Lung (tissue), 12 donors: ENCODE results near the gene SSTR3. TPM values are rescaled to one million over a fixed set of nuclear protein-coding genes. Genes with fewer than 3 reads are reported as not detected.

Experiments used
- ATAC-seq: fragments of 200-7000 bp; cut with Tn5 transposase; one replicate; pipeline ENCODE4 v1.9.1; 2020; ENCODE audit warnings: moderate number of reproducible peaks; ENCODE audit not compliant: insufficient read depth, low FRiP score
- DNase-seq, 3 donors: peaks; one replicate each; pipeline ENCODE4 v3.0.0-alpha.2; 2013 to 2017
- H3K27ac ChIP-seq, 2 donors: one replicate each; pipeline ENCODE4 v1.5.1; 2013; ENCODE audit warnings: mild to moderate bottlenecking in 2 of 2, moderate library complexity in 2 of 2, control low read depth in 1 of 2, inconsistent platforms in 1 of 2, low read depth in 1 of 2, low read length in 1 of 2
- H3K27me3 ChIP-seq, 3 donors: one replicate each; pipeline ENCODE4 v1.5.1; 2013; ENCODE audit warnings: low read length in 2 of 3; ENCODE audit not compliant: control insufficient read depth in 3 of 3, insufficient read depth in 3 of 3
- H3K36me3 ChIP-seq, 4 donors: one replicate each; pipeline ENCODE4 v1.5.1; 2013; ENCODE audit warnings: low read length in 4 of 4, mild to moderate bottlenecking in 1 of 4, moderate library complexity in 1 of 4; ENCODE audit not compliant: control insufficient read depth in 4 of 4, insufficient read depth in 4 of 4
- H3K4me1 ChIP-seq, 5 donors: one replicate each; pipeline ENCODE4 v1.5.1; 2013; ENCODE audit warnings: low read length in 5 of 5, mild to moderate bottlenecking in 2 of 5, moderate library complexity in 1 of 5; ENCODE audit not compliant: control insufficient read depth in 5 of 5, insufficient read depth in 5 of 5
- H3K4me3 ChIP-seq: one replicate; pipeline ENCODE4 v1.5.1; 2013; ENCODE audit warnings: mild to moderate bottlenecking, control low read depth, moderate library complexity
- H3K9ac ChIP-seq, 2 donors: one replicate each; pipeline ENCODE4 v1.5.1; 2013; ENCODE audit warnings: low read length in 2 of 2, control low read depth in 1 of 2; ENCODE audit not compliant: insufficient read depth in 1 of 2
- H3K9me3 ChIP-seq, 4 donors: one replicate each; pipeline ENCODE4 v1.5.1; 2013; ENCODE audit warnings: low read length in 3 of 4, mild to moderate bottlenecking in 1 of 4, moderate library complexity in 1 of 4; ENCODE audit not compliant: control insufficient read depth in 4 of 4, insufficient read depth in 3 of 4
- WGBS, 2 donors: extraction: QIAGEN DNeasy Blood & Tissue Kit; methylation state at CpG; one replicate each; pipeline ENCODE4 v1.1.7; 2013; 5-methylcytosine and 5-hydroxymethylcytosine counted together
- polyA plus RNA-seq, 2 donors: library from polyadenylated mRNA; stranded (reverse); fragments of 200-250 nt; gene quantifications; one replicate each; pipeline ENCODE4 v1.2.1, GENCODE V29; 2013
- total RNA-seq, 2 donors: library from RNA; depleted of rRNA in 1 of 2; stranded (reverse); fragments of >200 nt in 1 of 2; gene quantifications; one replicate each; pipeline ENCODE4 v1.2.1, GENCODE V29; 2014 to 2021
- TF ChIP-seq, protein P1 (sequence below): IDR thresholded peaks from 2 replicates; pipeline ENCODE4 v1.5.1; 2012; ENCODE audit warnings: mild to moderate bottlenecking; ENCODE audit errors: control extremely low read depth, extremely low read depth
- donor health status: control.
- donor health status: control.
- donor health status: Bipolar disorder and iron deficiency.
- donor health status: healthy.
- donor health status: DM: yes; HTN: yes; CAD: no.

SSTR3 gene
- total and polyA plus RNA-seq, 4 donors, result 0.04 to 0.87 (median 0.10) TPM

DNA sequence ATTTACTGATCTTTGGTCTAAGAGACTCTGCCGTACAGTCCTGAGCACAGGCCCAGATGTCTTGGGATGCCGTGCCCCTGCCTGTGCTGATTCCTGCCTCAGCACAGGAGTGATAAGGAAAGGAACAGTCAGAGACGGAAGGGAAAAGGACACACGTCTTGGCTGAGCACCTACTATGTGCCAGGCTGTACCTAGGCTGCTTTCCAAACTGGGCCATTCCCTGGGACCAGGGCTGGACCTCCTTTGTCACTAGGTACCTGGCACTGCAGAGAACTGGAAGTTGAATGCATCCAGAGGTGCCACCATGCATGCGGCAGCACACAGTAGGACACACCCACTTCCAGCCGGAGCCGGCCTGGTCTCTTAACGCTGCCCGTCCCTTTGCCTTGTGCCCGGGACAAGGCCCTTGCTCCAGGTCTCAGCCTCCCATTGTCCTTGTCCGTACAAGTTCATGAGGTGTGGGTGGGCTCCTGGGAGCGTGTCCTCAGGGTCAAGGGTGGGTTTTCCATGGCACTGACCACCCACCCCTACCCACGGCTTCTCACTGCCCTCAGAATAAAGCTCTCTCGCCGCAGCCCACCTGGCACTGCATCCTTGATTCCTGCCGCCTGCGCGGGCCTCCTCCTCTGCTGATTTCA lies 1.1 kb upstream of the SSTR3 start:
- TF ChIP-seq, protein P1, sequence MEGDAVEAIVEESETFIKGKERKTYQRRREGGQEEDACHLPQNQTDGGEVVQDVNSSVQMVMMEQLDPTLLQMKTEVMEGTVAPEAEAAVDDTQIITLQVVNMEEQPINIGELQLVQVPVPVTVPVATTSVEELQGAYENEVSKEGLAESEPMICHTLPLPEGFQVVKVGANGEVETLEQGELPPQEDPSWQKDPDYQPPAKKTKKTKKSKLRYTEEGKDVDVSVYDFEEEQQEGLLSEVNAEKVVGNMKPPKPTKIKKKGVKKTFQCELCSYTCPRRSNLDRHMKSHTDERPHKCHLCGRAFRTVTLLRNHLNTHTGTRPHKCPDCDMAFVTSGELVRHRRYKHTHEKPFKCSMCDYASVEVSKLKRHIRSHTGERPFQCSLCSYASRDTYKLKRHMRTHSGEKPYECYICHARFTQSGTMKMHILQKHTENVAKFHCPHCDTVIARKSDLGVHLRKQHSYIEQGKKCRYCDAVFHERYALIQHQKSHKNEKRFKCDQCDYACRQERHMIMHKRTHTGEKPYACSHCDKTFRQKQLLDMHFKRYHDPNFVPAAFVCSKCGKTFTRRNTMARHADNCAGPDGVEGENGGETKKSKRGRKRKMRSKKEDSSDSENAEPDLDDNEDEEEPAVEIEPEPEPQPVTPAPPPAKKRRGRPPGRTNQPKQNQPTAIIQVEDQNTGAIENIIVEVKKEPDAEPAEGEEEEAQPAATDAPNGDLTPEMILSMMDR, result no peak
- H3K27me3 ChIP-seq, result peaks cover 0 to 3% (median 0%) of the 10 kb centered on the region in 3 donors
- no peak overlapping the region for H3K4me3 ChIP-seq
- H3K36me3 ChIP-seq, result no peaks in the 10 kb centered on the region
- no peak overlapping the region for H3K27ac ChIP-seq
- DNase-seq (no peak), ATAC-seq (no peak)
- H3K9me3 ChIP-seq, result no peaks in the 10 kb centered on the region
- 91 to 92% methylated on average over 18 of the region's 18 CpGs for WGBS, 2 donors
- peaks cover 0 to 5% (median 0%) of the 10 kb centered on the region in 5 donors for H3K4me1 ChIP-seq
- no peak overlapping the region for H3K9ac ChIP-seq

DNA sequence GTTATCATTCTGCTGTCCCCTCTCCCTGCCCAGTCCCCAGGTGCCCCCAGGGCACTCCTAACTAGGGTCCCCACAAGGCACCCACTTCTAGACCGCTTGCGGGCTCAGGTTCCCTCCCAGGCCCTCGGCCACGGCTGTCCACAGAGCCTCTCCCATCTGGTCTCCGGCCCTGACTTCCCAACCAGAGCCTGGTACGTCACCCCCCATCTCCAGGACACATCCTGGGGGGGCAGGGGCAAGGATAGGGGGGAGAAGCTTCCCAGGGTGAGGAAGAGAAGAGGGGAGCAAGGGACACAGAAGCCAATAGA lies 457 bp downstream of the SSTR3 start:
- ATAC-seq (no peak), DNase-seq (no peak)
- Histone ChIP-seq H3K27ac (no peak overlapping the region), H3K9ac (no peak overlapping the region), H3K36me3 (no peaks in the 10 kb centered on the region), H3K4me3 (no peak overlapping the region), H3K9me3 (no peaks in the 10 kb centered on the region), H3K4me1 (peaks cover 0 to 5% (median 0%) of the 10 kb centered on the region in 5 donors), H3K27me3 (peaks cover 0 to 3% (median 0%) of the 10 kb centered on the region in 3 donors)
- 73 to 86% methylated on average over 6 of the region's 6 CpGs for WGBS, 2 donors
- TF ChIP-seq, protein P1, result no peak

DNA sequence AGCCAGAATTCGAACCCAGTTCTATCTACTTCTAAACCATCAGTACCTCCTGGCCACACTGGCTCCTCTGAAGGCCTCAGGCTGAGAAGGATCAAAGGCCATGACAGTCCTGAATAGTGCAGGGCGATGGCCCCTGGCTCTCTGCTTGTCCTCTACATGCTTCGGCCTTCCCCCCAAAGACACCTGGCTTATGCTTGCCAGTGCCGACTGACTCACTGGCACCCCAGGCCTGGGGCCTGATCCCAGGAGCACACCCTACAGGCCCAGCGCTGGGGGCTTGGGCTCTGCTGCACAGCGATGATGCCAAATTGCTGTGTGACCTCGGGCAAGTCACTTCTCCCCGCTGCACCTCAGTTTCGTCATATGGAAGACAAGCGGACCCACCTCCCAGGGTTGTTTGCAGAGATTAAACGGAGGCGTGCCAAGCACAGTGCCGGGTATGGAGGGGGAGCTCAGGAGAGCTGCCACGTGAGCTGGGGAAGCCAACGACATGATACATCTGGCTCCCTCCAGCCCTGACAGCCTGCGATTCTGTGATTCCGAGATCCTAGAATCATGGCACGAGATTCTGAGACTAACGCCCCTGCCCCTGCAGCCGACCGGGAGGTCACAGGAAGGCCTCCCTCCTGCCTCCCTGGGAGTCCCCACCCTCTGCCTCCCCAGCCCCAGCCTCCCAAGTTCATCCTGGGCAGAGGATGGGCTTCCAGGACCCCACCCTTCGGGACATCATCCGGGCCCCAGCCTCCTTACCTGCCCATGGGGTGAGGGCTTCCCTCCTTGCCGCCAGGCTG lies 1.0 kb downstream of the SSTR3 start:
- no peaks in the 10 kb centered on the region for H3K9me3 ChIP-seq
- H3K4me3 ChIP-seq, result no peak overlapping the region
- no peak overlapping the region for H3K9ac ChIP-seq
- DNase-seq, result peak in 1 of 3 donors; percentile 43
- no peak for ATAC-seq
- peaks cover 0 to 3% (median 0%) of the 10 kb centered on the region in 3 donors for H3K27me3 ChIP-seq
- TF ChIP-seq, protein P1, result no peak
- no peaks in the 10 kb centered on the region for H3K36me3 ChIP-seq
- WGBS, 2 donors, result 76 to 81% methylated on average over 24 of the region's 24 CpGs
- peaks cover 0 to 5% (median 0%) of the 10 kb centered on the region in 5 donors for H3K4me1 ChIP-seq
- H3K27ac ChIP-seq, result no peak overlapping the region
